ENCODE measurements around the gene GULP1.

GULP1 gene

GRCh38 chr2:188623995-188624643 lies 332.4 kb downstream of the GULP1 start:
- Histone ChIP-seq H4K20me1 (ENCODE audit: control insufficient read depth, insufficient read depth, low read depth, low read length) (no peaks in the 10 kb centered on the region), H3K4me1 (ENCODE audit: control insufficient read depth, low read length) (no peaks in the 10 kb centered on the region), H3K36me3 (ENCODE audit: control insufficient read depth, low read length) (no peaks in the 10 kb centered on the region), H3K4me3 (ENCODE audit: low read length) (no peak overlapping the region), H3K27me3 (ENCODE audit: control insufficient read depth, low read length) (no peaks in the 10 kb centered on the region), H3K27ac (ENCODE audit: low read depth, low read length) (no peak overlapping the region), H3K79me2 (ENCODE audit: control insufficient read depth, low read length) (no peaks in the 10 kb centered on the region), H3K4me2 (ENCODE audit: low read length) (no peak overlapping the region), H3F3A (ENCODE audit: control insufficient read depth, insufficient read depth) (no peaks in the 10 kb centered on the region), H3K9me2 (replicated peaks; ENCODE audit: control insufficient read depth, low read length) (no peaks in the 10 kb centered on the region), H3K9me3 (ENCODE audit: control insufficient read depth, insufficient read depth, low read length) (peaks cover 2% of the 10 kb centered on the region; the same call in 1 of the 2 replicates)
- TF ChIP-seq EZH2phosphoT487 (IDR thresholded peaks at IDR 0.05; ENCODE audit: borderline replicate concordance, low read length): no peak
- TF ChIP-seq, protein P1, sequence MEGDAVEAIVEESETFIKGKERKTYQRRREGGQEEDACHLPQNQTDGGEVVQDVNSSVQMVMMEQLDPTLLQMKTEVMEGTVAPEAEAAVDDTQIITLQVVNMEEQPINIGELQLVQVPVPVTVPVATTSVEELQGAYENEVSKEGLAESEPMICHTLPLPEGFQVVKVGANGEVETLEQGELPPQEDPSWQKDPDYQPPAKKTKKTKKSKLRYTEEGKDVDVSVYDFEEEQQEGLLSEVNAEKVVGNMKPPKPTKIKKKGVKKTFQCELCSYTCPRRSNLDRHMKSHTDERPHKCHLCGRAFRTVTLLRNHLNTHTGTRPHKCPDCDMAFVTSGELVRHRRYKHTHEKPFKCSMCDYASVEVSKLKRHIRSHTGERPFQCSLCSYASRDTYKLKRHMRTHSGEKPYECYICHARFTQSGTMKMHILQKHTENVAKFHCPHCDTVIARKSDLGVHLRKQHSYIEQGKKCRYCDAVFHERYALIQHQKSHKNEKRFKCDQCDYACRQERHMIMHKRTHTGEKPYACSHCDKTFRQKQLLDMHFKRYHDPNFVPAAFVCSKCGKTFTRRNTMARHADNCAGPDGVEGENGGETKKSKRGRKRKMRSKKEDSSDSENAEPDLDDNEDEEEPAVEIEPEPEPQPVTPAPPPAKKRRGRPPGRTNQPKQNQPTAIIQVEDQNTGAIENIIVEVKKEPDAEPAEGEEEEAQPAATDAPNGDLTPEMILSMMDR (IDR thresholded peaks at IDR 0.05; ENCODE audit: low read depth, low read length, poor library complexity, severe bottlenecking): no peak

- Histone ChIP-seq H4K20me1 (ENCODE audit: control insufficient read depth, insufficient read depth, low read depth, low read length) (no peaks in the 10 kb centered on the region), H3K9me3 (ENCODE audit: control insufficient read depth, insufficient read depth, low read length) (no peaks in the 10 kb centered on the region), H3K9me2 (replicated peaks; ENCODE audit: control insufficient read depth, low read length) (no peaks in the 10 kb centered on the region), H3F3A (ENCODE audit: control insufficient read depth, insufficient read depth) (no peaks in the 10 kb centered on the region), H3K79me2 (ENCODE audit: control insufficient read depth, low read length) (no peaks in the 10 kb centered on the region), H3K4me1 (ENCODE audit: control insufficient read depth, low read length) (no peaks in the 10 kb centered on the region), H3K36me3 (ENCODE audit: control insufficient read depth, low read length) (no peaks in the 10 kb centered on the region), H3K4me2 (ENCODE audit: low read length) (no peak overlapping the region), H3K27ac (ENCODE audit: low read depth, low read length) (no peak overlapping the region), H3K27me3 (ENCODE audit: control insufficient read depth, low read length) (no peaks in the 10 kb centered on the region), H3K4me3 (ENCODE audit: low read length) (no peak overlapping the region)
- TF ChIP-seq, protein P1 (IDR thresholded peaks at IDR 0.05; ENCODE audit: low read depth, low read length, poor library complexity, severe bottlenecking): no peak
- TF ChIP-seq EZH2phosphoT487 (IDR thresholded peaks at IDR 0.05; ENCODE audit: borderline replicate concordance, low read length): no peak
Observed at GRCh38 chr2:188627471-188627870, 335.8 kb downstream of the GULP1 start.

- H4K20me1 ChIP-seq (ENCODE audit: control insufficient read depth, insufficient read depth, low read depth, low read length): no peaks in the 10 kb centered on the region
- no peaks in the 10 kb centered on the region for H3K4me1 ChIP-seq (ENCODE audit: control insufficient read depth, low read length)
- H3F3A ChIP-seq (ENCODE audit: control insufficient read depth, insufficient read depth): no peaks in the 10 kb centered on the region
- H3K4me2 ChIP-seq (ENCODE audit: low read length): no peak overlapping the region
- no peaks in the 10 kb centered on the region for H3K36me3 ChIP-seq (ENCODE audit: control insufficient read depth, low read length)
- H3K4me3 ChIP-seq (ENCODE audit: low read length): no peak overlapping the region
- no peaks in the 10 kb centered on the region for H3K27me3 ChIP-seq (ENCODE audit: control insufficient read depth, low read length)
- no peak for TF ChIP-seq EZH2phosphoT487 (IDR thresholded peaks at IDR 0.05; ENCODE audit: borderline replicate concordance, low read length)
- TF ChIP-seq, protein P1 (IDR thresholded peaks at IDR 0.05; ENCODE audit: low read depth, low read length, poor library complexity, severe bottlenecking): no peak
- no peak overlapping the region for H3K27ac ChIP-seq (ENCODE audit: low read depth, low read length)
- no peaks in the 10 kb centered on the region for H3K9me2 ChIP-seq (replicated peaks; ENCODE audit: control insufficient read depth, low read length)
- H3K9me3 ChIP-seq (ENCODE audit: control insufficient read depth, insufficient read depth, low read length): no peaks in the 10 kb centered on the region
- no peaks in the 10 kb centered on the region for H3K79me2 ChIP-seq (ENCODE audit: control insufficient read depth, low read length)
Observed at GRCh38 chr2:188628989-188629752, 337.5 kb downstream of the GULP1 start.
